HCT116 (cell line): Measurements from ENCODE around the gene CERKL. TPM values are rescaled to one million over a fixed set of nuclear protein-coding genes. Genes with fewer than 3 reads are reported as not detected.

Experiments used
- ATAC-seq: fragments of 200-7000 bp; cut with Tn5 transposase; 2 replicates; pipeline ENCODE4 v1.9.1; 2020; ENCODE audit warnings: mild to moderate bottlenecking, moderate library complexity
- BruUV-seq: library from RNA; stranded (reverse); fragments of 400-500 nt; replicated peaks from 2 replicates; lab custom pipeline; 2021; lab: Mats Ljungman, UMichigan
- CTCF ChIA-PET: fragments of 300-600 bp; sonication (Branson Sonifier 250); formaldehyde crosslinking; loops from one replicate; lab custom pipeline; 2021; ENCODE audit warnings: antibody characterized with exemption; lab: Charles Lee
- POLR2A ChIA-PET: fragments of 300-600, 350-600 bp; sonication (Branson Sonifier 250); formaldehyde crosslinking; loops from one replicate; lab custom pipeline; 2021; ENCODE audit warnings: antibody characterized with exemption; lab: Charles Lee
- RAD21 ChIA-PET, 2 experiments: fragments of 300-600 bp; sonication (Branson Sonifier 250); formaldehyde crosslinking; loops; one replicate each; lab custom pipeline; 2023; ENCODE audit warnings: low total read pairs in 2 of 2; ENCODE audit not compliant: uncharacterized antibody in 2 of 2, unreplicated experiment in 2 of 2, low non-redundant PET in 1 of 2; lab: Charles Lee
- DNase-seq: peaks from one replicate; pipeline ENCODE4 v3.0.0-alpha.2; 2010; ENCODE audit warnings: low read depth, low spot score
- H2AFZ ChIP-seq: fragments of 200-600 bp; shearing (Covaris generic), sonication (generic); 2 replicates; pipeline ENCODE4 v1.6.1; 2017; ENCODE audit warnings: low read depth, mixed run types, mixed read lengths, antibody characterized with exemption, low read length; ENCODE audit not compliant: poor library complexity, severe bottlenecking
- H3K27ac ChIP-seq: 2 replicates; pipeline ENCODE4 v1.5.1; 2012; ENCODE audit warnings: low read depth, low read length
- H3K27me3 ChIP-seq: fragments of 200-600 bp; sonication (generic); 2 replicates; pipeline ENCODE4 v1.6.1; 2016; ENCODE audit warnings: mixed run types, low read length, mixed read lengths; ENCODE audit not compliant: insufficient read depth
- H3K36me3 ChIP-seq, 2 experiments: fragments of 200-500 bp in 1 of 2; fragments of 200-600 bp in 1 of 2; sonication (Bioruptor generic) in 1 of 2; sonication (generic) in 1 of 2; 2 replicates each; pipeline versions ENCODE4 v1.5.1 to v1.6.1; 2014 to 2016; ENCODE audit warnings: low read length in 2 of 2, inconsistent platforms in 1 of 2, mixed read lengths in 1 of 2, mixed run types in 1 of 2; ENCODE audit not compliant: insufficient read depth in 2 of 2, control insufficient read depth in 1 of 2
- H3K4me1 ChIP-seq, 2 experiments: fragments of 200-600 bp in 1 of 2; sonication (generic) in 1 of 2; 2 replicates each; pipeline versions ENCODE4 v1.5.1 to v1.6.1; 2012 to 2017; ENCODE audit warnings: low read length in 2 of 2, inconsistent platforms in 1 of 2, mild to moderate bottlenecking in 1 of 2, mixed read lengths in 1 of 2, mixed run types in 1 of 2, moderate library complexity in 1 of 2; ENCODE audit not compliant: insufficient read depth in 2 of 2, control insufficient read depth in 1 of 2
- H3K4me2 ChIP-seq: fragments of 200-600 bp; sonication (generic); 2 replicates; pipeline ENCODE4 v1.6.1; 2017; ENCODE audit warnings: mixed run types, low read length, mixed read lengths
- H3K4me3 ChIP-seq, 2 experiments: fragments of 200-600 bp in 1 of 2; sonication (generic) in 1 of 2; replicated peaks in 1 of 2; 2 replicates each; pipeline ENCODE4 v1.5.1; 2011 to 2016; ENCODE audit warnings: low read length in 2 of 2, control low read depth in 1 of 2, low read depth in 1 of 2, mild to moderate bottlenecking in 1 of 2, mixed read lengths in 1 of 2, mixed run types in 1 of 2
- H3K79me2 ChIP-seq: fragments of 200-600 bp; sonication (generic); 2 replicates; pipeline ENCODE4 v1.6.1; 2017; ENCODE audit warnings: mild to moderate bottlenecking, mixed run types, low read length, moderate library complexity, mixed read lengths; ENCODE audit not compliant: insufficient read depth
- H3K9ac ChIP-seq: fragments of 200-600 bp; sonication (generic); 2 replicates; pipeline ENCODE4 v1.6.1; 2016; ENCODE audit warnings: low read length, mixed read lengths
- H3K9me2 ChIP-seq: fragments of 200-600 bp; sonication (generic), shearing (Covaris generic); 2 replicates; pipeline ENCODE4 v1.6.1; 2017; ENCODE audit warnings: mixed run types, mild to moderate bottlenecking, moderate library complexity; ENCODE audit not compliant: insufficient read depth
- H3K9me3 ChIP-seq, 2 experiments: fragments of 200-500 bp in 1 of 2; fragments of 200-600 bp in 1 of 2; sonication (Bioruptor generic) in 1 of 2; sonication (generic) in 1 of 2; 2 replicates each; pipeline ENCODE4 v1.6.1; 2014 to 2017; ENCODE audit warnings: low read length in 2 of 2, mixed read lengths in 2 of 2, inconsistent platforms in 1 of 2, low read depth in 1 of 2, mild to moderate bottlenecking in 1 of 2, mixed run types in 1 of 2, moderate library complexity in 1 of 2; ENCODE audit not compliant: control insufficient read depth in 1 of 2, insufficient read depth in 1 of 2
- H4K20me1 ChIP-seq: fragments of 200-600 bp; sonication (generic), shearing (Covaris generic); 2 replicates; pipeline ENCODE4 v1.6.1; 2017; ENCODE audit warnings: mixed run types, mild to moderate bottlenecking, moderate library complexity; ENCODE audit not compliant: insufficient read depth
- CEBPB ChIP-seq: IDR thresholded peaks from 2 replicates; pipeline ENCODE4 v1.6.1; 2012; ENCODE audit warnings: low read depth
- EGR1 ChIP-seq: IDR thresholded peaks from 2 replicates; pipeline ENCODE4 v1.6.1; 2012; ENCODE audit warnings: low read depth
- EZH2 ChIP-seq: fragments of 200-600 bp; sonication (generic); IDR thresholded peaks from 2 replicates; pipeline ENCODE4 v1.6.1; 2017; ENCODE audit warnings: antibody characterized with exemption, mixed run types
- EZH2phosphoT487 ChIP-seq: fragments of 200-600 bp; IDR thresholded peaks from 2 replicates; pipeline ENCODE4 v1.6.1; 2018; ENCODE audit warnings: antibody characterized with exemption, borderline replicate concordance
- FOSL1 ChIP-seq: IDR thresholded peaks from 2 replicates; pipeline ENCODE4 v1.6.1; 2012; ENCODE audit warnings: low read depth
- JUND ChIP-seq: IDR thresholded peaks from 2 replicates; pipeline ENCODE4 v1.6.1; 2012
- POLR2A ChIP-seq: IDR thresholded peaks from 2 replicates; pipeline ENCODE4 v1.7.0; 2011; ENCODE audit warnings: borderline replicate concordance; ENCODE audit not compliant: insufficient read depth, insufficient read length; ENCODE audit errors: extremely low read depth
- RAD21 ChIP-seq: IDR thresholded peaks from 2 replicates; pipeline ENCODE4 v1.6.1; 2012; ENCODE audit warnings: low read depth, mild to moderate bottlenecking
- SIN3A ChIP-seq: IDR thresholded peaks from 2 replicates; pipeline ENCODE4 v1.6.1; 2012; ENCODE audit warnings: low read depth
- SP1 ChIP-seq: IDR thresholded peaks from 2 replicates; pipeline ENCODE4 v1.6.1; 2012; ENCODE audit warnings: low read depth
- SRF ChIP-seq: IDR thresholded peaks from 2 replicates; pipeline ENCODE4 v1.6.1; 2012; ENCODE audit warnings: low read depth
- YY1 ChIP-seq: IDR thresholded peaks from 2 replicates; pipeline ENCODE4 v1.6.1; 2011; ENCODE audit warnings: low read length, low read depth, moderate library complexity, mild to moderate bottlenecking; ENCODE audit not compliant: insufficient replicate concordance; ENCODE audit errors: extremely low read depth
- ZFX ChIP-seq: fragments of 450-650 bp; IDR thresholded peaks from 2 replicates; pipeline ENCODE4 v1.6.1; 2017
- ZNF274 ChIP-seq: fragments of 200-500 bp; sonication (Bioruptor generic); IDR thresholded peaks from 2 replicates; pipeline ENCODE4 v1.6.1; 2014; ENCODE audit warnings: mild to moderate bottlenecking, low read depth, low read length, inconsistent platforms
- intact Hi-C: fragments of 100-400 bp; cut with micrococcal nuclease; formaldehyde crosslinking; loops from 2 replicates; pipeline ENCODE4 v1.10.0; 2022
- total RNA-seq: library from RNA; stranded (reverse); gene quantifications from one replicate; pipeline ENCODE4 v1.2.1, GENCODE V29; 2021; ENCODE audit not compliant: unreplicated experiment
- TF ChIP-seq, protein P1 (sequence below): IDR thresholded peaks from 2 replicates; pipeline ENCODE4 v1.6.1; 2012; ENCODE audit warnings: low read depth
- TF ChIP-seq, protein P2 (sequence below), 3 experiments: fragments of 200-600 bp in 1 of 3; sonication (generic) in 1 of 3; IDR thresholded peaks in 2 of 3; conservative IDR thresholded peaks in 1 of 3; 2 replicates each; pipeline ENCODE4 v1.5.1; 2012 to 2017; ENCODE audit warnings: low read depth in 2 of 3, low read length in 2 of 3, antibody characterized with exemption in 1 of 3, borderline replicate concordance in 1 of 3, control low read depth in 1 of 3, mild to moderate bottlenecking in 1 of 3, mixed read lengths in 1 of 3, mixed run types in 1 of 3, moderate library complexity in 1 of 3; ENCODE audit not compliant: insufficient read depth in 1 of 3

CERKL gene
- total RNA-seq, 1 experiment from 2014 or later = 0.66 TPM

DNA sequence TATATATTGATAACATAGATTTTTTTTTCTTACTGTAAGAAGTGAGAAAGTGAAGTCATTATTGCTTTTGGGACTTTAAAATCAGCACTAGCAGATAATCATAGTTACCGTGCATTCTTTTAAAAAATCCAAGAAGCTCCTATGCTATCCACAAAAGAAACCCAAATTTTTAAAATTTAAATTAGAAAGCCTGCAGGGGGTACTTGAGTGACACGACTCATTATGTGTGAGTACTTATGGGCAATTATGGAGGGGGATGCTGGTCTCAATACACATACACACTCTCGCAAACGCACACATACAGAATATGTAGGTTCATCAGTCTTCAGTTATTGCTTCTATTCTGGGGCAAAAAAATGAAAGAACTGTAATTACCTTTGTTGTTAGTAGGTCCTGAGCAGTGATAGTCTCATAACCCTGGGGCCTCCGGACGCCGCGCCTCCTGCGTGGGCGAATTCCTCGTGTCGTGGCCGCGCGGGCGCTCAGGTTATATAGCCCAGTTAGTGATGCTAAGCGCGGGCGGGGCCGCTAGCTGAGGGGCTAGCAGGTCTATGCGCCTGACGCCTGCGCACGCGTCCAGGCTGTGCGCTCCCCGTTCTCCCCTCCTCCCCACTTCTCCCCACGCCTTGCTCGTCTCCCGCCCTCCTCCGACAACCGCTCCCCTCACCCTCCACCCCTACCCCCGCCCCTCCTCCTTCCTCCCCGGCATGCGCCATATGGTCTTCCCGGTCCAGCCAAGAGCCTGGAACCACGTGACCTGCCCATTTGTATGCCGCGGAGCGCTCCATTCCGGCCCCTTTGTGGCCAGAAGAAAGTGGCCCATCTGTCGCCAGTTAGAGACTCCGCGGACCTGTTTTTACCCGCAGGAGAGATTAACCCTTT is 23.4 kb upstream of the CERKL start, which contains the start of gene NEUROD1:
Gene NEUROD1 (minus strand): TSS at position 463 of the 882 bp plus-strand sequence. CDS start 1,657 bp downstream, outside the sequence.
- H3K9me2 ChIP-seq = no peaks in the 10 kb centered on the region
- no peaks in the 10 kb centered on the region for H3K36me3 ChIP-seq
- no peak within 1 kb of the TSS for H3K4me3 ChIP-seq
- no peaks in the 10 kb centered on the region for H3K79me2 ChIP-seq
- H3K4me2 ChIP-seq = no peak within 1 kb of the TSS
- H3K9me3 ChIP-seq = no peaks in the 10 kb centered on the region
- peaks cover 14% of the 10 kb centered on the region; the same call in 1 of the 2 replicates for H3K27me3 ChIP-seq
- H3K9ac ChIP-seq = no peak within 1 kb of the TSS
- TF ChIP-seq FOSL1 (no peak), EZH2 (no peak), EZH2phosphoT487 (no peak), YY1 (no peak), ZFX (no peak), SIN3A (no peak), SP1 (no peak), EGR1 (no peak), SRF (no peak), JUND (no peak), RAD21 (no peak), CEBPB (no peak), POLR2A (no peak), ZNF274 (no peak)
- TF ChIP-seq, protein P1, sequence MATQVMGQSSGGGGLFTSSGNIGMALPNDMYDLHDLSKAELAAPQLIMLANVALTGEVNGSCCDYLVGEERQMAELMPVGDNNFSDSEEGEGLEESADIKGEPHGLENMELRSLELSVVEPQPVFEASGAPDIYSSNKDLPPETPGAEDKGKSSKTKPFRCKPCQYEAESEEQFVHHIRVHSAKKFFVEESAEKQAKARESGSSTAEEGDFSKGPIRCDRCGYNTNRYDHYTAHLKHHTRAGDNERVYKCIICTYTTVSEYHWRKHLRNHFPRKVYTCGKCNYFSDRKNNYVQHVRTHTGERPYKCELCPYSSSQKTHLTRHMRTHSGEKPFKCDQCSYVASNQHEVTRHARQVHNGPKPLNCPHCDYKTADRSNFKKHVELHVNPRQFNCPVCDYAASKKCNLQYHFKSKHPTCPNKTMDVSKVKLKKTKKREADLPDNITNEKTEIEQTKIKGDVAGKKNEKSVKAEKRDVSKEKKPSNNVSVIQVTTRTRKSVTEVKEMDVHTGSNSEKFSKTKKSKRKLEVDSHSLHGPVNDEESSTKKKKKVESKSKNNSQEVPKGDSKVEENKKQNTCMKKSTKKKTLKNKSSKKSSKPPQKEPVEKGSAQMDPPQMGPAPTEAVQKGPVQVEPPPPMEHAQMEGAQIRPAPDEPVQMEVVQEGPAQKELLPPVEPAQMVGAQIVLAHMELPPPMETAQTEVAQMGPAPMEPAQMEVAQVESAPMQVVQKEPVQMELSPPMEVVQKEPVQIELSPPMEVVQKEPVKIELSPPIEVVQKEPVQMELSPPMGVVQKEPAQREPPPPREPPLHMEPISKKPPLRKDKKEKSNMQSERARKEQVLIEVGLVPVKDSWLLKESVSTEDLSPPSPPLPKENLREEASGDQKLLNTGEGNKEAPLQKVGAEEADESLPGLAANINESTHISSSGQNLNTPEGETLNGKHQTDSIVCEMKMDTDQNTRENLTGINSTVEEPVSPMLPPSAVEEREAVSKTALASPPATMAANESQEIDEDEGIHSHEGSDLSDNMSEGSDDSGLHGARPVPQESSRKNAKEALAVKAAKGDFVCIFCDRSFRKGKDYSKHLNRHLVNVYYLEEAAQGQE = no peak
- TF ChIP-seq, protein P2, sequence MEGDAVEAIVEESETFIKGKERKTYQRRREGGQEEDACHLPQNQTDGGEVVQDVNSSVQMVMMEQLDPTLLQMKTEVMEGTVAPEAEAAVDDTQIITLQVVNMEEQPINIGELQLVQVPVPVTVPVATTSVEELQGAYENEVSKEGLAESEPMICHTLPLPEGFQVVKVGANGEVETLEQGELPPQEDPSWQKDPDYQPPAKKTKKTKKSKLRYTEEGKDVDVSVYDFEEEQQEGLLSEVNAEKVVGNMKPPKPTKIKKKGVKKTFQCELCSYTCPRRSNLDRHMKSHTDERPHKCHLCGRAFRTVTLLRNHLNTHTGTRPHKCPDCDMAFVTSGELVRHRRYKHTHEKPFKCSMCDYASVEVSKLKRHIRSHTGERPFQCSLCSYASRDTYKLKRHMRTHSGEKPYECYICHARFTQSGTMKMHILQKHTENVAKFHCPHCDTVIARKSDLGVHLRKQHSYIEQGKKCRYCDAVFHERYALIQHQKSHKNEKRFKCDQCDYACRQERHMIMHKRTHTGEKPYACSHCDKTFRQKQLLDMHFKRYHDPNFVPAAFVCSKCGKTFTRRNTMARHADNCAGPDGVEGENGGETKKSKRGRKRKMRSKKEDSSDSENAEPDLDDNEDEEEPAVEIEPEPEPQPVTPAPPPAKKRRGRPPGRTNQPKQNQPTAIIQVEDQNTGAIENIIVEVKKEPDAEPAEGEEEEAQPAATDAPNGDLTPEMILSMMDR (IDR thresholded peaks at IDR 0.05 in 2 of 3, conservative IDR thresholded peaks at IDR 0.05 in 1 of 3; ENCODE audit: borderline replicate concordance in 1 of 3, insufficient read depth in 1 of 3, low read depth in 2 of 3, low read length in 2 of 3) = no peak
- DNase-seq (no peak), ATAC-seq (no peak)
- no peak within 1 kb of the TSS for H2AFZ ChIP-seq
- BruUV-seq = no TSS peak
- H3K27ac ChIP-seq = no peak within 1 kb of the TSS
- H3K4me1 ChIP-seq = peaks cover 0 to 10% of the 10 kb centered on the region in 2 experiments; a peak in 2 of 4 replicates
- H4K20me1 ChIP-seq = no peaks in the 10 kb centered on the region
- intact Hi-C loops = no loop called here
- ChIA-PET RAD21 (no interaction called here), POLR2A (no interaction called here), CTCF (no interaction called here)
